NCI-H69 (cell line): ENCODE measurements around the gene DNAH1.

ENCODE experiments used
- DNase-seq: peaks from one replicate; lab custom pipeline; 2025; lab: John Stamatoyannopoulos, UW

Gene DNAH1

DNA sequence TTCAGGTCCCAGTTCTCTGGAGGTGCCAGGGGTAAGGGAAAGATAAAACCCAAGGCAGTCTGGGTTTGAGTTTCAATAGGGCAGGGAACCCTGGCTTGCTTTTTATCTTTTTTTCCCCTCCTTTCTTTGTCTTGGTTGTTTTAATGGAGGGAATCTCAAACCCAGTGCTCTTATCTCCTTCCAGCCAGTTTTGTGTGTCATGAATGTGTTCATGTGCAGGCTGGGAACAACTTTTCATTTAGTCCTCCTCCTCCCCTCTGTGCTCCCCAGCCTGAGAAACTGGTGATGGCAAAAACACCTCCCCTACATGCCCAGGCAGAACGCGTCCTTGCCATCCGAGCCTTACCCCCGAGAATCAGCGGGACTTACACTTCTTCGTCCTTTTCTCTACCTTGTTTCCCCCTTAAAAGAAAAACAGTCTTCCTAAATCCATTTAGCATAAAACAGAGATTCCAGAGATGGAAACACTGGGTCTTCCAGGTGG, 117.9 kb downstream of the DNAH1 start:
- DNase-seq, result no peak

DNA sequence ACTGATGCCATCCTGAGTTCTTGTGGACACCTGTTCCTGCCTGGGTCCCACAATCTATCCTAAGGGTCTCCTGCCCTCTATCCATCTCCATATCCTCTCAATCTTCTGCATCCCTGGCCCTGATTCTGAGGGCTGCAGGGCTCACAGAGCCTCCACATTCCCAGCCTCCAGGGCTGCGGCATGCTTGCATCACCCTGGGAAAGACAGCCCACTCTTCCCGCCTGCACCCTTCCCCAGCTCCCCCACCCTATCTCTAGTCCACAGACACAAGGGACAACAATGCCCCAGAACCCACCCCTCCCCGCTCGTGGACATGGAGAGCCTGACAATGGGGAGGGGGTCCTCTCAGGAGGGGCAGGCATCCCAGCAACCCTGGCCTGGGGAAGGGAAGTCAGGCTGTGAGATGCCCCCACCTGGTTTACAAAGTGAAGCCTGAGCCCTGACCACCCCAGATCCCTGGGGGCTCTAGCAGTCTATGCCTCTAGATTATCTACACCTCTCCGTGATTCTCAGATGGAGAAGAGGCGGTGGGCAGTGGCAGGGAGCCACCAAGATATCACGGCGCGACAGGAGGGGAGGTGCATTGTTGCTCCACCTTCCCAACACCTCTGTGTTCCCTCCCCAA, 118.5 kb downstream of the DNAH1 start:
- no peak for DNase-seq

DNA sequence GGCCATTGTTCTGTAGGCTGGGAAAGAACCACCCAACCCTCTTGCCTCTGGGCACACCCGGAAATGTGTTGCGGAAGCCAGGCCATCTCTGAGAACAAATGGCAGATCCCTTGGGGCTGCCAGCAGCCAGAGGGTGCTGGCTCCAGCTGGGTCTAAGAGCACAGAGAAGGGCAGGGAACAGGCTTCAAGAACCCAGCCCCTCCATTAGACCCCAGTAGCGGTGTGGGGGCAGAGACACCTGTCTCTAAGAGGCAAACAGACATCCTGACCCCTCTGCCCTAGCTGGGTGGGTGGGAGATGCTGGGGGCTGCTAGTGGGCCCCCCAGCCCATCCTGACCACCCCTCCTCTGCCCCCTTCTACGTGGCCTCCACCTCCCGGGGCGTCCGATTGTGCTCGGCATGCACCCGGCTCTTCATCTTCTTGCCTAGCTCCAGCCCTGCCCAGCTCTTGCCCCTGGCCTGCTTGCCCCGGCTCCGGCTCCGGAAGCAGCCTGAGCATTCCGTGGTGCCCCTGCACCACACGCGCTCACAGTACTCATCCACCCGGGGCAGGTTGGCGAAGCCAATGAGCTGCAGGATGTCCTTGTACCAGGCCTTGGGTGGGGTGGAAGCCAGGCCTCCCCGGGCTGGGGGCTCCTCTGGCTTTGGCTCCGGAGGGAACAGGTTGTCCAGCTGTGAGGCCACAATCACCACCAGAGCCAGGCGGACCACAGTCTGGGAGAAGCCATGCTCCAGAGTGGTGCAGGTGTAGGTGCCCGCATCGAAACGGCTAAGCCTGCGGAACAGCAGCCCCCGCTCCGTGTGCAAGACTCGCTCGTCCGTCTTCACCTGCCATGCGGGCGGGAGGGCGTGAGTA, 119.4 kb downstream of the DNAH1 start:
- peak; percentile 12 for DNase-seq

DNA sequence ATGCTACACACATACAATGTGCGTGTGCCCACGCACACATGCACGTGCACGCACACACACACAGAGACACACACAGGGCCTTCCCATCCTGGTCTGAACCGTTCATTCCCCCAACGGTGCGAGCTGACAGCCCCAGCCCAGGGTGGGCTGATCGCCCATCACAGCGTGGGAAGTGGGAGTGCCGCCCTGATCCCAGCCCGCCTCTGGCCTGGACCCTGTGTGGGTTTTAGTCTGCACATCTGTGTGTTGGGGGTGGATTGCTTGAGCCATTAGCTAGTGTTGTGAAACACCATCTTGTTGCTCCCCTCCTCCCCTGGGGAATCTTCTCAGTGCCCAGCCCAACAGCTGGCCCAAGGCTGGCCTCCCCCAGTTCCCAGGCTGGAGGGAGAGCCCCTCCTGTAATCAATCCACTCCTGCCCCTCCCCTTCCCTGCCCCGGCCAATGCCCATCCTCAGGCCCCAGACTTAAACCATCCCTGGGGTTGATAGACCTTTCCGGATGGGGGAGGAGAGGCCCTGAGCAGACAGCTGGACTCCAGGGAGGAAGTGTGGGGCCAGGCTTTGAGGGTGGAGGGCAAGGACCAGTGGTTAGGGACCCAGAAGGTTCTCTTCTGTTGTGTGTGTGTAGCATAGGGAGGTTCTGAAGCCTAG, 120.5 kb downstream of the DNAH1 start:
- DNase-seq, result peak; percentile 11

DNA sequence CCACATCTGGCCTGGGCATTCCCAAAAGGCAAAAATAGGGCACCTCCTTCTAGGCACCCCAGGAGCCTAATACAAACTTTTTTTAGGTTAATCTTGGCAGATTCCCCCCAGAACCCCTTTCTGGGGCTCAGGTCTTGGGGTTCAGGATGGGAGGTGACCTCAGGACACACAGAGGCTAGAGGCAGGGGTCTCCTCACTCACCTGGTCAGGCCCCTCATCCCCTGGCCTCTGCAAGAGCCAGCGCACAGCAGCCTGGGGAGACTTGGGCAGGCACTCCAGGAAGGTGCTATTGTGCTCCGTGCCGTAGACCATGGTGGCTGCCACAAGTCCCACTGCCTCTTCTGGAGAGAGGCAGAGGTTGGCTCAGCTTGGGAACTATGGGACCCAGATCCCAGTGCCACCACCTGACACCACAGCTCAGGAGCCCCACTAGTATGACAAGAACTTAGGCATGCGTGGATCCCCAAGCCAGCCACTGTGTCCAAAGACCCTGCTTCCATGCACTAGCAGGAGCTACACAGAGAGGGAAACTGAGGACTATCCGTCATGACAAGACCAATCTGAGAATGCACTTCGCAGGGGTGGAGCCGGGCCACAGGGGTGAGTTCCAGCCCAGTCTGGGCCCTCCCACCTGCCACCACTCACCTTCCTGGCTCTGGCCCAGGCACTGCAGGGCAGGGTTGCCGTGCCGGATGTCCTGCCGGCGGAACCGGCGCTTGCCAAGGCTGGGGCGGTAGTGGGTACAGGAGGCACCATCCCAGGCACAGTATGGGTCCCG, 121.4 kb downstream of the DNAH1 start:
- DNase-seq, result no peak

DNA sequence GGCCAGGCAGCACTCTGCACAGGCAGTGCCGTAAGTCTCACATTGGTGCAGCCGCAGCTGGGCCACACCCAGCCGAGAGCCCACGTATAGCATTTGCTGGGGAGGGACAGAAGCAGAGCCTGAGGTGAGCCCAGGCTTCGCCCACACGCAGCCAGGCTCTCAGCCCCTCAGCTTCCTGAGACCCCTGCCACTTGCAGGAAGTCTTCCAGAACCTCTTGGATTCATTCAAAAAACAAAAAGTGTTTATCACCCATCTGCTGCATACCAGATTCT, 121.9 kb downstream of the DNAH1 start:
- no peak for DNase-seq

DNA sequence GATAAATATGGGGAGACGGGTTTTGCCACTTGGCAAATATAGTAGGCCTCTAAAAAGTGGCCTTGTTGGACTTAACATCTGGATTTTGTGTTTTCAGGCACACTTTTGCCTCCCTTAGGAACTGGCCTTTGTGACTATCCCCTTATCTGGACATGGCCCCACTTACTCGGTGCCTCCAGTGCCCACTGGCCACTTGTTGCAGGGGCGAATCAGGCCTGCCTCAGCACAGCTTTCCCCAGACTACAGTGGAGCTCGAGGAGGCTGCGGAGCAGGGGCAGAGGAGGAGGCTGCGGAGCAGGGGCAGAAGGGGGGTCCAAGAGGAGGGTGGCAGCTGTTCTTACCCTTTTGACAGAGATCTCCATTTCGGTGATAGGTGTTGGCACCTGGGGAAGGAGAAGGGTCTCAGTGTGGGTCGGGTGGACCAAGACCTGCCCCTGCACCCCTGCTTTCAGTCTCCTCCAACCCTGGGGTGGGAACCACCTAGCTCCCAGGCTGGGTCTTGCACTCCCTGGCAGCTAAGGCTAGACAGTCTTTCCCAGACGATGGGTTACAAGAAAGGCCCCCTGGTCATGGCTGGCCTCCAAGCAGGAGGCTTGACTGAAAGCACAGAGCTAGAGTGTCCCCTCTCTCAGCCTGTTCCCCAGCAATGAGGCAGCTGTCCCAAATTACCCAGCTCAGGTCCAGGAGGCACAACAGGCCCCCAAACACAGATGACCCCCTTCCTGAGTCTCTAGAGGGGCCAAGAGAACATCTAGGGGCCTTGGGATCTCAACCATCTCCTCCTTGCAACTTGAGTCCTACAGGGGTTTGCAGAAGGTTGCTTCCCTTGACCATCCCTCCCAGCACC, 122.7 kb downstream of the DNAH1 start:
- DNase-seq, result no peak

DNA sequence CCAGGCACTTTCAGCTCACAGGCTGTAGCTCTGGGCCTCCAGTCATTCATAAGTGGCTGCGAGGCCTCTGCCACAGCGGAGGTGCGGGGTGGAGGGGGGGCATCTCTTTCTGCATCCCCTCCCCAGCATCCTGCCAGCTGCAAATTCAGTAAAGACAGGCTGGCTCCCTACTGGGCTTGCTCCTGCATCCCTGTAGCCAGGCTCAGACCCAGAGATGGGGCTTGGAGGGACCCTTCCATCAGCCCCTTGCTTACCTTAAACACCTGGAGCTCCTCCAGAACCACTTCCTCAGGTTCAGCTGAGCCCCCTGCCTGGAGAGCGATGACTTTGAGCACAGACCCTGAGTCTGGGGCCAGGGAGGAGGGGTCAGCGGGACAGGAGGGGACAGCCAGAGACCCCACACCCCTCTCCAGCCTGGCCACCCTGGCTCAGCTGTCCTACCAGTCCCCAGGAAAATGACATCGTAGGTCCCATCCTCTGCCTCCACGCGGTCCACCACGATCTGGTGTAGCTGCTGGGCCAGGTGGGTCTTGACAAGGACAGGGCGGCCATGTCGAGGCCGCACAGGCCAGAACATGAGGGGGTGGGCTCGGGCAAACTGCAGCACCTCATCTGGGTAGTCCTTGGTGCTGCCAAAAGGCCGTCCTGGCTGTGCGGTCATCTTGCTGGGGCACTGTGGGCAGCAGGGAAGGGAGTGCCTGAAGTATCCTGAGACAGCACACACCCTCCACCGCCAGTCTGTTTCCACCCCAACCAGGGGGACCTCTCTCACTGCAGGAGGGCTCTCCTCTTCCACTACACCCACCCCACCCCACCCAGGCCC, 123.5 kb downstream of the DNAH1 start:
- no peak for DNase-seq

DNA sequence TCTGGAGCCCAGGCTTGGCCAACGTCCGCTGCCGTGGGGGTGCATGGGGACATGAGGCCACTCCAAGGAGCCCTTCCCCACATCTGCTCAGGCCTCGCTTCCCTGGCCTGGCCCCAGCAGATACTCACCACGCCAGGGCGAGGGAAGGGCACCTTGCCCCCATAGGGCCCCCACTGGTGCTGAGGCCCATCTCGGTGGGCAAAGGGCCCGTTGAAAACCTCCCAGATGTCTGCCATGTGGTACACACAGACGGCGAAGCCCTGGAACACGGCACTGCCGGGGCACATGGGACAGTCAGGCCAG, 124.1 kb downstream of the DNAH1 start:
- DNase-seq, result no peak

DNA sequence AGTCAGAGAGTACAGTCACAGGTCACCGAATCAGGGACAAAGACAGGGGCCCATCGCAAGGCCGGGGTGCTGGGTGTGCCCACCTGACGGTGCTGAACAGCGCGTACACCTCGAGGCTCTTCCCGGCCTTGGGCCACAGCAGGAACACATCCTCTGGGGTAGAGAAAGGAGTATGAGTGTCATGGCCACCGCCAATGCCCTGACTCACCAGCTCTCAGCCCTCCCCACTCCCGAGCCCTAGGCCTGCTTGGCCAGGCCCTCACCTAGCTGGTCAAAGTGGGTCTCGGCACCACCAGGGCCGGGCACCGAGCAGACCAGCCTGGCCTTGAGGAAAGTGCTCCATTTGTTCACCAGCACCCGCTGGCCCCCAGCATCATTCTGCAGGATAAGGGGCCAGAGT, 124.6 kb downstream of the DNAH1 start:
- no peak for DNase-seq

DNA sequence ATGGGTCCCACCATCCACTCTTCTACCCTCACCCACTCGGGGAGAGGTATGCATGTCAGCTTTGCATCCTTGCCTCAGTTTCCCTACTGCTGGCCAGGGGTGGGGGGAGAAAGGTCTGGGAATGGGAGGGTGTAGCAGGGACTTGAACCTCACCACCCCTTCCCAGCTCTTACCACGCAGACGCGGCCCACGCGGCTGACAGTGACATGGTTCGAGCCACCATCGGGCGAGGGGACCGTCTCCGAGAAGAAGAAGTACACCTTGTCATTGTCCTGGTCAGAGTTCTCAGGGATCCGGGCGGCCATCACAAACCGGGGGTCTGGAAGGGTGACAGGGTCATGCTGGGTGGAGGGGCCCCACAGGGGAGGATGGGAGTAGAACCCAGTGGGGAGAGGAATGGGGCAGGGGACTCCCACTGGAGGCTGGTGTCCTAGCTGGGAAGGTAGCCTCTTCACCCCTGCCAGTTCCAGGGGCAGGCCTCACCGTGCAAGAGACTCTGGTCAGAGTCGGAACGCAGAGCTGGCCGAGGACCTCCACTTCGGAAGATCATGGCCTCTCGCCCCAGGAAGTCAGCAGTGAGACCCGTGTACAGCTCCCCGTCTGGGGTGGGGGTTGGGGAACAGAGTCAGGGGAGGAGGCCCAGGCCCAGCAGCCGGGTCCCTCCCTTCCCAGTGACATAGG, 125.1 kb downstream of the DNAH1 start:
- no peak for DNase-seq

DNA sequence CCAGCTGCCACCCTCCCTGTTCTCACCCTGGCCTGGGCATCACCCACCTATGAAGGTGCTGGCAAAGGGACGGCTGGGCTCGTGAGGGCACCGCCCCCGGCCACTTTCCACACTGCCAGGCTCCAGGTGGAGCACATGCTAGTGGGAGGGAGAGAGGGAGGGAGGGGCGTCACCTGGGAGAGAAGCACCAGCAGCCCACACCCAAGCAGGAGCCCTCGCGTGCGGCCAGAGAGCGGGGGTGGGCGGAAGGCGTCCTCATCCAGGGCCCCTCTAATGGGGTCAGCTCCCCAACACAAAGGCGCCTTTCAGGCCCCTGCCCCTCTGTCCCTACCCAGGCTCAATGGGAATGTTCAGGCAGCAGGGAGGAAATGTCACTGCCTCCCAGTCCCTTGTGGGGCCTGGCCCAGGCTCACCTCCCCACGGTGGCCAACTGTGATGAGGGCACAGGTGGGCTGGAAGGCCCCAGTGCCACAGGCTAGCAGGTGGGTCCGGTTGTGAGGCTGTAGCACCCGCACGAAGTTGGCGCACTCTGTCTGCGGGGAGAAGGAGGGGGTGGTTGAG, 125.7 kb downstream of the DNAH1 start:
- no peak for DNase-seq

DNA sequence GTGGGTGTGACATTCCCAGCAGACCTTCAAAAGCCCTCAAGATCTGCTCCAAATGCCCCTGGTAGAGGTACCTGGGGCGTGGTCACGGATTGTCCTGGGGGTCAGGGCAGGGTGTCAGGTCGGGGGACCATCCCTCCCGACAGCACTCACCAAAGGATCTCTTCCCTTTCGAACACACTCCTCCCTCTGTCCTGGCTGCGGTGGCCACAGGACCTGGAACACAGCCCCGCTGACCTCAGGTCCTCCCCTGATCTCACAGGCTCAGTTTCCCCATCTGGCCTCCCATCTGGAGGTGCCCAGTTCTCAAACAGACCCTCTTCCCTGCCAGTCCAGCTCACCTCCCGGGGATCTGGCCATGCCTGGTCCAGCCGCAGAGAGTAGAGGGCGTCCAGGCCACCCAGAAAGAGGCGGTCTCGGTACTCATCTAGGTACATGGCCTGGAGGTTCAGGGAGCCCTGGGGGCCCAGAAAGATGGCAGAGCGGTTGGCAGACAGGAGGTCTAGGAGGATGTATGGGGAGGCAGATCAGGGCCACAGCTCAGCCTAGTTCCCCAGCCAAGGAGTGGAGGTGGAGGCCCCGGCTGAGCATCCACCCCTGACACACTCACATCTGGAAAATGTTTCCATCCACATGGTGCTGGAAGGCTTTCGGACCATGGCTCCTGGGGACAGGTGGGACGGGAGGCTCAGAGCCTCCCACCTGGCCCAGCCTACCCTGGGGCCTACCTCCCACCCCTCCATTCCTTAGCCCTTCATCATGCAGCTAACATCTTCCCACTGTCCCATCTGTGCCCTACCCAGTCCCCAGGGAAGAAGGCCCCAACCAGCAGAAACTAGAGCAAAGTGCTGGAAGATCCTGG, 126.5 kb downstream of the DNAH1 start:
- no peak for DNase-seq

DNA sequence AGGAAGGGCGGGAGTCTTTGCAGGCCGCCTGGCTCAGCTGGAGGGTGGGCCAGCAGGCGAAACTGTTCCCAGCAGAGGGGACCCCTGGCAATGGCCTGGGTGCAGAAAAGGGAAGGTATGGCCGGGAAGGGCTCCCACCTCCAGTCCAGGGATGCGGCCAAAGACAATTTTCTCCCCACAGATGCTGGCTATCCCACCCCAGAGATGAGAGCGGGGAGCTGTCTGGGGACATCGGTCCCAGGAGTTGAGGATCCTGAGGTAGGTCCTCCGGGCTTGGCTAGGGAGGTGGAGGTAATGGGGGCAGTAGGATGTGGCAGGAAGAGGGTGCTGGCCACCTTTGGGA, 127.1 kb downstream of the DNAH1 start:
- no peak for DNase-seq

DNA sequence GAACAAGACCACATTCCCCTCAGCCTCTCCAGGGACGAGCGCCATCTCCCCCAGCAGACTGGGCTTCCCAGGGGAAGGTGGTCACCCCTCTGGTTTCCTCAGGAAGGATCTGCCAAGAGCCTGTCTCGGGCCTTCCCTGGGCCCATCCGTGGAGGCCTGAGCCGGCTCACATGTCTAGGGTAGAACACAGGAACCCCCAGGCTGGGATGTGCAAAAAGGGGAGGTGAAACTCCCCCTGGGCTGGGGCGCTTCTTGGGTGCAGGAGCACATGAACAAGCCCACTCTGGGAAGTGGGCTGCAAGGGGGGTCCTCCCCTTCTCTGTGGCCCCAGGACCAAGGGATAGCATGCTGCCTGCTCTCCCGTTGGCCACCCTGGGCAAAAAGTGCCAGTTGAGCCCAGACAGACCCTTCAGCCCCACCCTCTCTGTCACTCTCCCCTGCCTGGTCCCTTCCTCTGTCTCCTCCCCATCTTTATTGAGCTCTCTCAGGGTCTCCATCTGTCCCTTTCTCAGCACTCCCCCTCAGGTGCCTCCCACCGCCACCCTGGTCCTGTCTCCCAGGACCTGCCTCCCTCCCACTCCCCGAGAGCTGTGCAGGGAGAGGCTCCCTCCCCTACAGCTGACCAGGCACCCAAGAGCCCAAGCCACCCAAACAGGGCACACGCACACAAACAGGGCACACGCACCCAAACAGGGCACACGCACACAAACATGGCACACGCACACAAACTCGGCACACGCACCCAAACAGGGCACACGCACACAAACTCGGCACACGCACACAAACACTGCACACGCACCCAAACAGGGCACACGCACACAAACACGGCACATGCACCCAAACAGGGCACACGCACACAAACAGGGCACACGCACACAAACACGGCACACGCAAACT, 127.9 kb downstream of the DNAH1 start:
- DNase-seq, result no peak

DNA sequence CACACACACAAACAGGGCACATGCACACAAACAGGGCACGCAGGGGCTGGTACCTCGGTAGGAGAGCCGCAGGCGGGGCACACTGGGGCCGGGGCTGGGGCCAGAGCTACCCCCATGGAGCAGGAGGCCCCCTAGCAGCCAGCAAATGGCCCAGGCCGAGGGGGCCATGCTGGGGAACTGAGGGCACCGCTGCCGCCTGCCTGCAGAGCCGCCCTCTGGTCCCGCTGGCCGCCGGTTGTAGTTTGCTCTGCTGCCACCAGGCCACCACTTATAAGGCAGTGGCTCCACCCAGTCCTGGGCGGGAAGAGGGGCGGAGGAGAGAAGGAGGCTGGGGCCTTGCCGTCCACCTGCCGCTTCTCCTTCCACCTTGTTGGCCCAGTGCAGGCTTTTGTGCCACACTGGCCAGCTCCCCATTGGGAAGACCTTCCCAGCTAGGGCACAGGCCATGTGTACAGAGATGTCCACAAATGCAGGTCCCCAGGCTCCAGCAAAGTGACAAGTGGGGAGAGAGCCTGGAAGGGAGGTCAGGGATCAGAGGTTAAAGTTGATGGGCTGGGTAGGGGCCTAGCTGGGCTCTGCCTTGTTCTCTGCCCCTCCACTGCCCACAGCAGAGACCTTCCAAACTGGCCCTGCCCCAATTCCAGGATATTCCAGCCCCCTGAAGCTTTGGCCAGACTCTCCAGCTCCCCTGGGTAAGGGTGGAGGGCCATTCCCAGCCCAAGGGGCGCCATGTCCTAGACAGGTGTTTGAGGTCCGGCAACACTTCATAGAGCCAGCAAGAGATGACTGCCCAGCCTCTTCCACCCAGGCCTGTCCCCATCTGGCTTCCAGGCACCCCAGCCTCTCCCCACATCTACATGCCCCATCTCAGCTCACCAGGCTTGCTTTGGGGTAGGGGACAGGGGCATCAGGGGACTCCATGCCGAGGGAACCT, 129.0 kb downstream of the DNAH1 start, which contains the start of gene SEMA3G:
TSS of gene SEMA3G (minus strand) at position 244 of the 934 bp plus-strand sequence. CDS start at position 168, 76 bp downstream.
- DNase-seq, result peak; percentile 73

DNA sequence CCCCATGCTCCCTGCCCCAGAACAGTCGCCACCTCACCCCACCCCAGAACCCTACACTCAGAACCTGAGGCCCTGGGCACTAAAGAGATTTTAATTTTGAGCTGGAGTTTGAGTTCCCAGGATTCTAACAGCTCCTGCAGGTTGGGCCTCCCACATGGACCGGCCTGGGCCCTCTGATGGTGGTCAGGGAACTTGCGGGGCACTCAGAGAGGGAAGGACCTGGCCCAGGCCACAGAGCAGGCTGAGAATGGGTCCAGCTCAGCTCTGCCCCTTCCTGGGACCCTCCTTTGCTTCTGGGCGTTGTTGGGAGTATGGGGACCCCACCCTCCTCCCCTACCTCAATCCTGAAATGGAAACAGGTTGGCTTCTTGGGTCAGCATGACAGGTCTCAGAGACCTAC, 129.9 kb downstream of the DNAH1 start:
- DNase-seq, result no peak
